ENCODE data around the gene C2CD4C. TPM values are rescaled to one million over a fixed set of nuclear protein-coding genes. Genes with fewer than 3 reads are reported as not detected.

Gene C2CD4C
- polyA plus RNA-seq, 3 donors, result not detected

DNA sequence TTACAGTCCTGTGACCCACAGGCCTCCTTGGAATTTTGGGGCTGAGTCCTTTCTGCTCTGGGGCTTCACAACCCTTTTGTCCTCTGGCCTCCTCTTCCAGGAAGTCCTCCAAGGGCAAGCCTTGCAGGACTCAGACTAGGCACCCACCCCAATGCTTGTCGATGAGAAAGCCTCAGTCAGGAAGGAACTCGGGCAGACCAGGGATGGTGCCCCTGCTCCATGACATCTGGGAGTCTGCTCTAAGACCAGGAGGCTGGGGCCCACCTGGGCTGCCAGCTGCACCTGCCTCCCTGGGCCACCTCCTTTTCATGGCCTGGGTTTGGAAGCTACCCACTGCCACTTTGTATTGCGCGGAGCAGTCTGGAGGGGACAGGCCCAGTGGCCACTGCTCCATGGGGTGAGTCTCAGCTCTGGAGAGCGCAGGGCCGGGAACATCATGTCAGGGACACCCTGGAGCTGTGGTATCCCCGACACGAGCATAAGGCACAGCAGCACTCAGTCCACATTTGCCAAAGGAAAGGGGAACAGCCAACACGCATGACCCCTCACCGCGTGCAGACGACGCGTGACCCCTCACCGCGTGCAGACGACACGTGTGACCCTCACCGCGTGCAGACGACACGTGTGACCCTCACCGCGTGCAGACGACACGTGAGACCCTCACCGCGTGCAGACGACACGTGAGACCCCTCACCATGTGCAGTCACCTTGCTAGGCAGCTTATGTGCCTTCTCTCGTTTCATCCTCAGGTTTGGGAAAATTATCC is 10.8 kb downstream of the C2CD4C start:
- no peak overlapping the region for H3K4me3 ChIP-seq (replicated peaks in 1 of 3; ENCODE audit: low read depth in 2 of 3, low read length in 3 of 3)
- TF ChIP-seq, protein P1, sequence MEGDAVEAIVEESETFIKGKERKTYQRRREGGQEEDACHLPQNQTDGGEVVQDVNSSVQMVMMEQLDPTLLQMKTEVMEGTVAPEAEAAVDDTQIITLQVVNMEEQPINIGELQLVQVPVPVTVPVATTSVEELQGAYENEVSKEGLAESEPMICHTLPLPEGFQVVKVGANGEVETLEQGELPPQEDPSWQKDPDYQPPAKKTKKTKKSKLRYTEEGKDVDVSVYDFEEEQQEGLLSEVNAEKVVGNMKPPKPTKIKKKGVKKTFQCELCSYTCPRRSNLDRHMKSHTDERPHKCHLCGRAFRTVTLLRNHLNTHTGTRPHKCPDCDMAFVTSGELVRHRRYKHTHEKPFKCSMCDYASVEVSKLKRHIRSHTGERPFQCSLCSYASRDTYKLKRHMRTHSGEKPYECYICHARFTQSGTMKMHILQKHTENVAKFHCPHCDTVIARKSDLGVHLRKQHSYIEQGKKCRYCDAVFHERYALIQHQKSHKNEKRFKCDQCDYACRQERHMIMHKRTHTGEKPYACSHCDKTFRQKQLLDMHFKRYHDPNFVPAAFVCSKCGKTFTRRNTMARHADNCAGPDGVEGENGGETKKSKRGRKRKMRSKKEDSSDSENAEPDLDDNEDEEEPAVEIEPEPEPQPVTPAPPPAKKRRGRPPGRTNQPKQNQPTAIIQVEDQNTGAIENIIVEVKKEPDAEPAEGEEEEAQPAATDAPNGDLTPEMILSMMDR (IDR thresholded peaks at IDR 0.05), result no peak
- no peak overlapping the region for H3K9ac ChIP-seq (ENCODE audit: insufficient read depth, low read length, poor library complexity, severe bottlenecking)
- 91% methylated on average over 17 of the region's 31 CpGs for WGBS (ENCODE audit: insufficient coverage)
- Mint-ChIP-seq H3K36me3 (no peaks in the 10 kb centered on the region), H3K4me1 (no peaks in the 10 kb centered on the region), H3K27me3 (ENCODE audit: low read depth in 3 of 3) (peaks cover 2 to 14% (median 5%) of the 10 kb centered on the region in 3 donors), H3K27ac (peak overlapping the region in 1 of 7 donors; percentile 3), H3K4me3 (no peak overlapping the region), H3K9me3 (peaks cover 16 to 59% (median 37%) of the 10 kb centered on the region in 7 donors)
- intact Hi-C loops (cut with micrococcal nuclease), result no loop called here
- H3K9me3 ChIP-seq (replicated peaks in 1 of 2; ENCODE audit: control insufficient read depth in 1 of 2, insufficient read depth in 1 of 2, low read length in 2 of 2), result peaks cover 21% of the 10 kb centered on the region in 2 donors
- H3K4me2 ChIP-seq (replicated peaks; ENCODE audit: extremely low read depth, low read length, poor library complexity, severe bottlenecking), result no peak overlapping the region
- no peaks in the 10 kb centered on the region for H3K4me1 ChIP-seq (ENCODE audit: control insufficient read depth in 1 of 2, insufficient read depth in 2 of 2, low read length in 2 of 2)
- no peaks in the 10 kb centered on the region for H4K20me1 ChIP-seq (ENCODE audit: insufficient read depth, low read length)
- H3K36me3 ChIP-seq (replicated peaks in 1 of 2; ENCODE audit: control insufficient read depth in 1 of 2, insufficient read depth in 2 of 2, low read length in 2 of 2), result no peaks in the 10 kb centered on the region
- H3K27me3 ChIP-seq (ENCODE audit: control insufficient read depth in 2 of 2, insufficient read depth in 2 of 2, low read length in 2 of 2), result no peaks in the 10 kb centered on the region
- no peak overlapping the region for H3K27ac ChIP-seq (ENCODE audit: low read depth in 1 of 2, low read length in 2 of 2)
- DNase-seq, result no peak
- no peak overlapping the region for H2AFZ ChIP-seq (ENCODE audit: insufficient read depth, low read depth, low read length, poor library complexity, severe bottlenecking)
- H3K79me2 ChIP-seq (ENCODE audit: insufficient read depth, low read length), result no peaks in the 10 kb centered on the region

DNA sequence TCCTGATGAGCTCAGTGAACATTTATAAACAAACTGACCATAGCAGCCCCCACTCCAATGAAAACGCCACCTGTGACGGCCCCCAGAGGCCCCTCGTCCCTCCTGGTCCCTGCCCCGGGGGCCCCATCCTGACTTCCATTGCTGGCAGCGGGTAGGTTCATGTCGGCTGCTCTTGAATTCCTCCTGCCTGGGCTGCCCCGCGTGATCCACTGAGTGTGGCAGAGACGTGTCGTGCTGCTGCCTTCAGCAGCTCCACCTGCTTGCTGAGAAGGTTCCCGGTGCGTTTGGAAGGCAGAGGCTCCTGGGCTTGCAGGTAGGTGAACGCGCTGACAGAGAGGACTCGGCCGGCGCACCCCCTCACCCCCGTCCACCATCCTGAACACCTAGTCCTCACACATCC is 11.6 kb downstream of the C2CD4C start:
- H3K27me3 ChIP-seq (ENCODE audit: control insufficient read depth in 2 of 2, insufficient read depth in 2 of 2, low read length in 2 of 2), result no peaks in the 10 kb centered on the region
- no peak overlapping the region for H3K4me2 ChIP-seq (replicated peaks; ENCODE audit: extremely low read depth, low read length, poor library complexity, severe bottlenecking)
- Mint-ChIP-seq H3K9me3 (peaks cover 20 to 59% (median 38%) of the 10 kb centered on the region in 7 donors), H3K27ac (no peak overlapping the region), H3K27me3 (ENCODE audit: low read depth in 3 of 3) (peaks cover 2 to 8% (median 6%) of the 10 kb centered on the region in 3 donors), H3K36me3 (no peaks in the 10 kb centered on the region), H3K4me3 (no peak overlapping the region), H3K4me1 (peaks cover 4% of the 10 kb centered on the region)
- H3K4me1 ChIP-seq (ENCODE audit: control insufficient read depth in 1 of 2, insufficient read depth in 2 of 2, low read length in 2 of 2), result no peaks in the 10 kb centered on the region
- no peaks in the 10 kb centered on the region for H3K79me2 ChIP-seq (ENCODE audit: insufficient read depth, low read length)
- no peak overlapping the region for H3K4me3 ChIP-seq (replicated peaks in 1 of 3; ENCODE audit: low read depth in 2 of 3, low read length in 3 of 3)
- H3K36me3 ChIP-seq (replicated peaks in 1 of 2; ENCODE audit: control insufficient read depth in 1 of 2, insufficient read depth in 2 of 2, low read length in 2 of 2), result no peaks in the 10 kb centered on the region
- intact Hi-C loops (cut with micrococcal nuclease), result no loop called here
- 78% methylated on average over 18 of the region's 18 CpGs for WGBS (ENCODE audit: insufficient coverage)
- H2AFZ ChIP-seq (ENCODE audit: insufficient read depth, low read depth, low read length, poor library complexity, severe bottlenecking), result no peak overlapping the region
- no peaks in the 10 kb centered on the region for H4K20me1 ChIP-seq (ENCODE audit: insufficient read depth, low read length)
- H3K27ac ChIP-seq (ENCODE audit: low read depth in 1 of 2, low read length in 2 of 2), result no peak overlapping the region
- DNase-seq, result no peak
- no peak overlapping the region for H3K9ac ChIP-seq (ENCODE audit: insufficient read depth, low read length, poor library complexity, severe bottlenecking)
- peaks cover 21 to 29% of the 10 kb centered on the region in 2 donors for H3K9me3 ChIP-seq (replicated peaks in 1 of 2; ENCODE audit: control insufficient read depth in 1 of 2, insufficient read depth in 1 of 2, low read length in 2 of 2)
- TF ChIP-seq, protein P1 (IDR thresholded peaks at IDR 0.05), result no peak

All from CD14-positive monocyte (primary cell).